HepG2 (cell line): ENCODE measurements around the gene NOC3L. TPM values are rescaled to one million over a fixed set of nuclear protein-coding genes. Genes with fewer than 3 reads are reported as not detected.

ENCODE experiments used
- CBX1 ChIP-seq: IDR thresholded peaks from one replicate; pipeline ENCODE4 v1.6.1; 2016; ENCODE audit warnings: antibody characterized with exemption, low read depth
- CEBPB ChIP-seq: IDR thresholded peaks from 2 replicates; pipeline ENCODE4 v1.6.1; 2011; ENCODE audit warnings: low read depth, low read length, improper control_type of control experiment, borderline replicate concordance
- IRX3 ChIP-seq: sonication (generic); formaldehyde crosslinking; IDR thresholded peaks from 2 replicates; pipeline ENCODE4 v1.8.1; 2023; ENCODE audit warnings: mild to moderate bottlenecking, low read depth, missing genetic modification reagents, borderline replicate concordance
- MAFG ChIP-seq: sonication (generic); formaldehyde crosslinking; IDR thresholded peaks from 2 replicates; pipeline ENCODE4 v1.5.1; 2020; ENCODE audit warnings: mild to moderate bottlenecking, missing genetic modification reagents
- MBNL3 ChIP-seq: fragments of 250-450 bp; sonication (Bioruptor Pico); conservative IDR thresholded peaks from 2 replicates; pipeline ENCODE4 v1.8.0; 2022; ENCODE audit warnings: mild to moderate bottlenecking, inconsistent platforms
- POGZ ChIP-seq: sonication (generic); formaldehyde crosslinking; IDR thresholded peaks from 2 replicates; pipeline ENCODE4 v1.4.0; 2020; ENCODE audit warnings: mild to moderate bottlenecking, missing genetic modification reagents
- STAG1 ChIP-seq: sonication (generic); formaldehyde crosslinking; IDR thresholded peaks from 2 replicates; pipeline ENCODE4 v1.4.0; 2020; ENCODE audit warnings: missing genetic modification reagents
- ZBTB2 ChIP-seq: sonication (generic); formaldehyde crosslinking; IDR thresholded peaks from 2 replicates; pipeline ENCODE4 v1.8.0; 2022; ENCODE audit warnings: low read depth, missing genetic modification reagents
- ZNF503 ChIP-seq: sonication (generic); formaldehyde crosslinking; IDR thresholded peaks from 2 replicates; pipeline ENCODE4 v1.4.0; 2020; ENCODE audit warnings: missing genetic modification reagents
- ZNF761 ChIP-seq: sonication (generic); formaldehyde crosslinking; conservative IDR thresholded peaks from 2 replicates; pipeline ENCODE4 v1.4.0; 2020; ENCODE audit warnings: mild to moderate bottlenecking, missing genetic modification reagents
- ZNF773 ChIP-seq: sonication (generic); formaldehyde crosslinking; IDR thresholded peaks from 2 replicates; pipeline ENCODE4 v1.4.0; 2020; ENCODE audit warnings: missing genetic modification reagents, borderline replicate concordance
- ZNF792 ChIP-seq: IDR thresholded peaks from 2 replicates; pipeline ENCODE4 v1.6.1; 2016
- polyA plus RNA-seq, 8 experiments: library from polyadenylated mRNA; depleted of rRNA in 3 of 8; stranded (reverse) in 7 of 8; unstranded in 1 of 8; fragments of >200 nt; fragmentation: Illumina TruSeq in 4 of 8; extraction: Trizol in 4 of 8; gene quantifications; 2 replicates each; pipeline versions ENCODE4 v1.2.1 to v1.2.3, GENCODE V29; 2011 to 2016; ENCODE audit warnings: low read depth in 4 of 8, missing spikeins in 1 of 8, mixed read lengths in 1 of 8; ENCODE audit not compliant: insufficient read depth in 1 of 8
- total RNA-seq, 5 experiments: library from RNA; depleted of rRNA; stranded (reverse); fragments of >200 nt; fragmentation: Illumina TruSeq; extraction: Trizol; gene quantifications; 2 replicates each; pipeline ENCODE4 v1.2.3, GENCODE V29; 2016; ENCODE audit warnings: low read depth in 1 of 5
- TF ChIP-seq, protein P1 (sequence below): sonication (generic); formaldehyde crosslinking; IDR thresholded peaks from 2 replicates; pipeline ENCODE4 v1.4.0; 2020; ENCODE audit warnings: missing genetic modification reagents
- TF ChIP-seq, protein P2 (sequence below): sonication (generic); formaldehyde crosslinking; IDR thresholded peaks from 2 replicates; pipeline ENCODE4 v1.4.0; 2020; ENCODE audit warnings: missing genetic modification reagents, mild to moderate bottlenecking, borderline replicate concordance

NOC3L gene
- total and polyA plus RNA-seq, 2 of the 13 experiments (the other 11 are each of a cell fraction or from before 2014, with no cell fraction given): 7.8 to 36.6 TPM

- peak; percentile 99 for TF ChIP-seq IRX3 (CRISPR knock-in tag)
- TF ChIP-seq, protein P1, sequence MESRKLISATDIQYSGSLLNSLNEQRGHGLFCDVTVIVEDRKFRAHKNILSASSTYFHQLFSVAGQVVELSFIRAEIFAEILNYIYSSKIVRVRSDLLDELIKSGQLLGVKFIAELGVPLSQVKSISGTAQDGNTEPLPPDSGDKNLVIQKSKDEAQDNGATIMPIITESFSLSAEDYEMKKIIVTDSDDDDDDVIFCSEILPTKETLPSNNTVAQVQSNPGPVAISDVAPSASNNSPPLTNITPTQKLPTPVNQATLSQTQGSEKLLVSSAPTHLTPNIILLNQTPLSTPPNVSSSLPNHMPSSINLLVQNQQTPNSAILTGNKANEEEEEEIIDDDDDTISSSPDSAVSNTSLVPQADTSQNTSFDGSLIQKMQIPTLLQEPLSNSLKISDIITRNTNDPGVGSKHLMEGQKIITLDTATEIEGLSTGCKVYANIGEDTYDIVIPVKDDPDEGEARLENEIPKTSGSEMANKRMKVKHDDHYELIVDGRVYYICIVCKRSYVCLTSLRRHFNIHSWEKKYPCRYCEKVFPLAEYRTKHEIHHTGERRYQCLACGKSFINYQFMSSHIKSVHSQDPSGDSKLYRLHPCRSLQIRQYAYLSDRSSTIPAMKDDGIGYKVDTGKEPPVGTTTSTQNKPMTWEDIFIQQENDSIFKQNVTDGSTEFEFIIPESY (CRISPR knock-in tag): peak; percentile 73
- TF ChIP-seq, protein P2, sequence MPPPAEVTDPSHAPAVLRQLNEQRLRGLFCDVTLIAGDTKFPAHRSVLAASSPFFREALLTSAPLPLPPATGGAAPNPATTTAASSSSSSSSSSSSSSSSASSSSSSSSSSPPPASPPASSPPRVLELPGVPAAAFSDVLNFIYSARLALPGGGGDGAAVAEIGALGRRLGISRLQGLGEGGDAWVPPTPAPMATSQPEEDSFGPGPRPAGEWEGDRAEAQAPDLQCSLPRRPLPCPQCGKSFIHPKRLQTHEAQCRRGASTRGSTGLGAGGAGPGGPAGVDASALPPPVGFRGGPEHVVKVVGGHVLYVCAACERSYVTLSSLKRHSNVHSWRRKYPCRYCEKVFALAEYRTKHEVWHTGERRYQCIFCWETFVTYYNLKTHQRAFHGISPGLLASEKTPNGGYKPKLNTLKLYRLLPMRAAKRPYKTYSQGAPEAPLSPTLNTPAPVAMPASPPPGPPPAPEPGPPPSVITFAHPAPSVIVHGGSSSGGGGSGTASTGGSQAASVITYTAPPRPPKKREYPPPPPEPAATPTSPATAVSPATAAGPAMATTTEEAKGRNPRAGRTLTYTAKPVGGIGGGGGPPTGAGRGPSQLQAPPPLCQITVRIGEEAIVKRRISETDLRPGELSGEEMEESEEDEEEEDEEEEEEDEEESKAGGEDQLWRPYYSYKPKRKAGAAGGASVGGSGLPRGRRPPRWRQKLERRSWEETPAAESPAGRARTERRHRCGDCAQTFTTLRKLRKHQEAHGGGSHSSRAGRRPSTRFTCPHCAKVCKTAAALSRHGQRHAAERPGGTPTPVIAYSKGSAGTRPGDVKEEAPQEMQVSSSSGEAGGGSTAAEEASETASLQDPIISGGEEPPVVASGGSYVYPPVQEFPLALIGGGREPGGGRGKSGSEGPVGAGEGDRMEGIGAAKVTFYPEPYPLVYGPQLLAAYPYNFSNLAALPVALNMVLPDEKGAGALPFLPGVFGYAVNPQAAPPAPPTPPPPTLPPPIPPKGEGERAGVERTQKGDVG (CRISPR knock-in tag): peak; percentile 59; the same call in 1 of the 2 replicates
- peak; percentile 94 for TF ChIP-seq CBX1
- peak; percentile 53; the same call in 1 of the 2 replicates for TF ChIP-seq ZNF503 (CRISPR knock-in tag)
- peak; percentile 97 for TF ChIP-seq ZNF792
- peak; percentile 96 for TF ChIP-seq ZNF773 (CRISPR knock-in tag)
- TF ChIP-seq CEBPB: no peak
- TF ChIP-seq ZBTB2 (CRISPR knock-in tag): peak; percentile 87
- no peak for TF ChIP-seq MAFG (CRISPR knock-in tag)
- peak; percentile 48 for TF ChIP-seq STAG1 (CRISPR knock-in tag)
- TF ChIP-seq MBNL3 (CRISPR knock-in tag): no peak
- TF ChIP-seq POGZ (CRISPR knock-in tag): peak; percentile 99
- peak; percentile 94 for TF ChIP-seq ZNF761
- TF ChIP-seq, all 625 proteins: peak for 475
These were observed at the start of gene NOC3L (continued) for GRCh38 chr10:94362360-94363250.
